Natural killer cell (primary cell): ENCODE measurements around the gene ROBO3. TPM values are rescaled to one million over a fixed set of nuclear protein-coding genes. Genes with fewer than 3 reads are reported as not detected.

Experiments
- ATAC-seq, 3 donors: fragments of 150-1000 bp in 2 of 3; fragments of 200-7000 bp in 1 of 3; cut with Tn5 transposase; 1 replicate in 1 of 3; 2 replicates in 2 of 3; pipeline ENCODE4 v1.10.0; 2021; ENCODE audit warnings: mild to moderate bottlenecking in 2 of 3, moderate library complexity in 2 of 3
- DNase-seq, 2 donors: peaks; one replicate each; pipeline versions ENCODE4 v3.0.0 to v3.0.0-alpha.2; 2013 to 2021; ENCODE audit warnings: mixed read lengths in 1 of 2
- H3K27ac ChIP-seq: one replicate; pipeline ENCODE4 v1.5.1; 2013; ENCODE audit warnings: mild to moderate bottlenecking, low read length
- H3K27me3 ChIP-seq: one replicate; pipeline ENCODE4 v1.6.1; 2013; ENCODE audit warnings: low read length; ENCODE audit not compliant: control insufficient read depth, insufficient read depth
- H3K36me3 ChIP-seq: one replicate; pipeline ENCODE4 v1.6.1; 2013; ENCODE audit warnings: low read length; ENCODE audit not compliant: control insufficient read depth, insufficient read depth
- H3K4me1 ChIP-seq: one replicate; pipeline ENCODE4 v1.6.1; 2013; ENCODE audit warnings: low read length; ENCODE audit not compliant: control insufficient read depth, insufficient read depth
- H3K4me3 ChIP-seq: one replicate; pipeline ENCODE4 v1.5.1; 2013; ENCODE audit warnings: low read length
- H3K9me3 ChIP-seq: one replicate; pipeline ENCODE4 v1.6.1; 2013; ENCODE audit warnings: low read length; ENCODE audit not compliant: control insufficient read depth, insufficient read depth
- H3K27ac Mint-ChIP-seq, 2 donors: one replicate each; pipeline ENCODE4 v1.8.0; 2022; ENCODE audit warnings: mild to moderate bottlenecking in 2 of 2, mixed read lengths in 2 of 2, moderate library complexity in 1 of 2
- H3K27me3 Mint-ChIP-seq, 2 donors: one replicate each; pipeline ENCODE4 v1.8.0; 2022; ENCODE audit warnings: low read depth in 2 of 2, mixed read lengths in 2 of 2
- H3K36me3 Mint-ChIP-seq: one replicate; pipeline ENCODE4 v1.8.0; 2022; ENCODE audit warnings: mixed read lengths
- H3K4me1 Mint-ChIP-seq, 2 donors: one replicate each; pipeline ENCODE4 v1.8.0; 2022; ENCODE audit warnings: mixed read lengths in 2 of 2
- H3K4me3 Mint-ChIP-seq: one replicate; pipeline ENCODE4 v1.8.0; 2022; ENCODE audit warnings: mild to moderate bottlenecking, moderate library complexity, mixed read lengths
- H3K9me3 Mint-ChIP-seq, 2 donors: one replicate each; pipeline ENCODE4 v1.8.0; 2022; ENCODE audit warnings: mixed read lengths in 2 of 2
- WGBS: methylation state at CpG from one replicate; pipeline ENCODE4 v1.1.7; 2013; ENCODE audit warnings: missing lambda C conversion rate; ENCODE audit not compliant: insufficient coverage; 5-methylcytosine and 5-hydroxymethylcytosine counted together
- intact Hi-C: fragments of 100-400 bp; cut with micrococcal nuclease; formaldehyde crosslinking; loops from one replicate; pipeline ENCODE4 v1.14.2; 2022
- total RNA-seq, 4 donors: library from RNA; stranded (reverse); fragments of 120-200 nt in 1 of 4; gene quantifications; one replicate each; pipeline versions ENCODE4 v1.2.3 to v1.2.4, GENCODE V29; 2013 to 2022
- TF ChIP-seq, protein P1 (sequence below): fragments of 200-600 bp; IDR thresholded peaks from one replicate; pipeline ENCODE4 v1.8.0; 2022; ENCODE audit warnings: antibody characterized with exemption

ROBO3 gene
- total RNA-seq, 3 donors from 2014 or later (not counting 1 experiment from before 2014, with no cell fraction given) = 16.9 to 23.8 (median 22.7) TPM

DNA sequence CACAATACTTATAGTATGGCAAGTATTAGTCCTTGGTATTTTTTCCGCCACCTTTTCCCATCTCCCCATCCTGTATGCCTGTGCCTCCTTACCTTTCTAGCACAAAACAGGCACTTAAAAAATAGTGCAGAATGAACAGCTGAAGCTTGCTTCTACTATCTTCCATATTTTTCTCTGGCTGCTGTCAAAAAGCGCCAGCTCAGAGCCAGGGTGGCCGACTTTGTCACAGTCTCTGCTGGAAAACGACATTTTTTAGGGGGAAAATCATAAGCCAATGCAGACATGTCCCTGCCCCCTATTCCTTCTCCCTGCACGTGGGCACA lies 26.5 kb upstream of the ROBO3 start:
- Mint-ChIP-seq H3K27me3 (peaks cover 52 to 62% of the 10 kb centered on the region in 2 donors), H3K4me1 (peaks cover 6 to 9% of the 10 kb centered on the region in 2 donors), H3K27ac (no peak overlapping the region), H3K36me3 (no peaks in the 10 kb centered on the region), H3K9me3 (no peaks in the 10 kb centered on the region), H3K4me3 (no peak overlapping the region)
- no peaks in the 10 kb centered on the region for H3K9me3 ChIP-seq
- H3K27ac ChIP-seq = no peak overlapping the region
- no peaks in the 10 kb centered on the region for H3K36me3 ChIP-seq
- peaks cover 44% of the 10 kb centered on the region for H3K27me3 ChIP-seq
- DNase-seq (no peak), ATAC-seq (no peak)
- H3K4me3 ChIP-seq = no peak overlapping the region
- H3K4me1 ChIP-seq = peaks cover 18% of the 10 kb centered on the region
- intact Hi-C loops = loop anchor here (10.0 kb wide), 1 partner anchor 74 kb away; the partner anchor contains the start of gene ESAM
- 23% methylated on average over 5 of the region's 5 CpGs for WGBS
- TF ChIP-seq, protein P1, sequence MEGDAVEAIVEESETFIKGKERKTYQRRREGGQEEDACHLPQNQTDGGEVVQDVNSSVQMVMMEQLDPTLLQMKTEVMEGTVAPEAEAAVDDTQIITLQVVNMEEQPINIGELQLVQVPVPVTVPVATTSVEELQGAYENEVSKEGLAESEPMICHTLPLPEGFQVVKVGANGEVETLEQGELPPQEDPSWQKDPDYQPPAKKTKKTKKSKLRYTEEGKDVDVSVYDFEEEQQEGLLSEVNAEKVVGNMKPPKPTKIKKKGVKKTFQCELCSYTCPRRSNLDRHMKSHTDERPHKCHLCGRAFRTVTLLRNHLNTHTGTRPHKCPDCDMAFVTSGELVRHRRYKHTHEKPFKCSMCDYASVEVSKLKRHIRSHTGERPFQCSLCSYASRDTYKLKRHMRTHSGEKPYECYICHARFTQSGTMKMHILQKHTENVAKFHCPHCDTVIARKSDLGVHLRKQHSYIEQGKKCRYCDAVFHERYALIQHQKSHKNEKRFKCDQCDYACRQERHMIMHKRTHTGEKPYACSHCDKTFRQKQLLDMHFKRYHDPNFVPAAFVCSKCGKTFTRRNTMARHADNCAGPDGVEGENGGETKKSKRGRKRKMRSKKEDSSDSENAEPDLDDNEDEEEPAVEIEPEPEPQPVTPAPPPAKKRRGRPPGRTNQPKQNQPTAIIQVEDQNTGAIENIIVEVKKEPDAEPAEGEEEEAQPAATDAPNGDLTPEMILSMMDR = no peak

DNA sequence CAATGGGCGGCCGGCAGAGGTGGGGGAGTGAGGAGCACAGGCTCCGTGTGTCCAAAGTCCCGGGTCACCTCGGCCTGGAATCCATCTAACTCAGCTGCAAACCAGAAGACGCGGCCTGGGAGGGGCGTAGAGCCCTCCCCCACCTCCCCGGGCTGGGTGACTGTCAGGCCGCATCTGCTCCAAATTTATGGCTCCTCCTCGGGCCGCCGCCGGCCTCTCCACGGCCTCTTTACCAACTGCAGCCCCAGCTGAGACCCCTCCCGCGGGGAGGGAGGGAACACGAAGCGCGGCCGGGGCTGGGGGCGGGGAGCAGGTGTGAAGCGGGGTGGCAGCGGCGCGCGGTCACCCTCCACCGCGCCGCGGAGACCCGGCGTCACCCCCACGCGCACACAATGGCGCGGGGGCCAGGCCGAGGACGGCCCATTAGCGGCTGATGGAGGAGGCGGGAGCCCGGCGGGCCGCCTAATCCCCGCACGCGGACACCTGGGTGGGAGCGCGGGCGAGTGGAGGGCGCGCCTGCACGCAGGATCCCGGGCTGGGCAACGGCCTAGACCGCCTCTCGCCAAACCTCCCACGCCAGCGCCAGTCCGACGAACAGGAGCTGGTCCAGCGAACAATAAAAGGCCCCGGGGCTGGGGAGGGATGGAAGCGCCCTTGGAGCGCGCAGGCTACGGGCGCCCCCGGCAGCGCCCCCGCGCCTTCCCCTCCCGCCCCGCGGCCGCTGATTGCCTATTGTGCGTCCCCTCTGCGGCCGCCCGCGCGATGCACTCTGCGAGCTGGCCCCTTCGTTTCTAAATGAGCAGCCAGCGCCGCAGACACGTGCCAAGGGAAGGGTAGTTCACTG lies 25.9 kb upstream of the ROBO3 start:
- TF ChIP-seq, protein P1 = no peak
- Histone ChIP-seq H3K27ac (no peak overlapping the region), H3K36me3 (no peaks in the 10 kb centered on the region), H3K4me3 (no peak overlapping the region), H3K27me3 (peaks cover 48% of the 10 kb centered on the region), H3K9me3 (no peaks in the 10 kb centered on the region), H3K4me1 (peaks cover 18% of the 10 kb centered on the region)
- Mint-ChIP-seq H3K27ac (no peak overlapping the region), H3K4me3 (no peak overlapping the region), H3K27me3 (peaks cover 53 to 68% of the 10 kb centered on the region in 2 donors), H3K36me3 (no peaks in the 10 kb centered on the region), H3K9me3 (no peaks in the 10 kb centered on the region), H3K4me1 (peaks cover 6 to 9% of the 10 kb centered on the region in 2 donors)
- DNase-seq (no peak), ATAC-seq (no peak)
- intact Hi-C loops = loop anchor here (10.0 kb wide), 1 partner anchor 75 kb away; the partner anchor contains the start of gene ESAM
- WGBS = 2% methylated on average over 87 of the region's 87 CpGs

DNA sequence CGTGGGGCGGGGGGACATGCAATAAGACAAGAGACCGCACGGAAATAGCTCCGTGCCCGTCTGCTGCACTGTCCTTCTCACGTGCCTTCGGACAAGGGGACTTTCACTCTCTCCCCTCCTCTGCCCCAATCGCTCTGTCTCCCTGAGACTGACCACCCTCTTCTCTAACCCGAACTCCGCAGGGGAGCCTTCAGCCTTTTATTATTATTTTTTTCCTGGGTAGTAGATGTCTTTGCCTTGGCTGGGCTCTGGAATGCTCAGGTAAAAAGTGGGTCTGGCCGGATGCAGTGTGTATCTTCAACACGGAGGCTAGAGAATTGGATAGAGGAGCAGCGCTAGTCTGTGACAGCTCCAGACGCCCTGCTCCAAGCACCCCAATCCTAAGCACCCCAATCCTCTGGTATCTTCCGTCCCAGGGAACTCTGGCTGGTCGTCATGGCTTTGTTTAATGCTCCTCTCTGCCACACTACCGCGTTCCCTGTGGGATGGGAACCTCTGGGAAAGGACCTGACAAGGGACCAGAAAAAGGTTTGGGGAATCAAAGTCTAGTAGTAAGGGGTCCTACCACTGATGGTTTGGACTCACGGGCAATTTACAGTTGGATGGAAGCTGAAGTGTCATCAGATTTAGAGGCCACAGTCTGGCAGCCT lies 25.1 kb upstream of the ROBO3 start:
- TF ChIP-seq, protein P1 = no peak
- Mint-ChIP-seq H3K9me3 (no peaks in the 10 kb centered on the region), H3K27me3 (peaks cover 57 to 75% of the 10 kb centered on the region in 2 donors), H3K4me3 (peak overlapping the region; percentile 35), H3K4me1 (peaks cover 6 to 9% of the 10 kb centered on the region in 2 donors), H3K36me3 (no peaks in the 10 kb centered on the region), H3K27ac (no peak overlapping the region)
- Histone ChIP-seq H3K27ac (no peak overlapping the region), H3K36me3 (no peaks in the 10 kb centered on the region), H3K4me1 (peaks cover 18% of the 10 kb centered on the region), H3K27me3 (peaks cover 49% of the 10 kb centered on the region), H3K9me3 (no peaks in the 10 kb centered on the region), H3K4me3 (no peak overlapping the region)
- ATAC-seq = no peak
- intact Hi-C loops = loop anchor here (10.0 kb wide), 1 partner anchor 75 kb away; the partner anchor contains the start of gene ESAM
- DNase-seq = peak in 1 of 2 donors; percentile 24
- WGBS = 7% methylated on average over 18 of the region's 20 CpGs
